Measurements from ENCODE around the gene COL26A1.
A peak's percentile ranks its signal among the peaks of the same experiment; 100 is the strongest.

COL26A1 gene

DNA sequence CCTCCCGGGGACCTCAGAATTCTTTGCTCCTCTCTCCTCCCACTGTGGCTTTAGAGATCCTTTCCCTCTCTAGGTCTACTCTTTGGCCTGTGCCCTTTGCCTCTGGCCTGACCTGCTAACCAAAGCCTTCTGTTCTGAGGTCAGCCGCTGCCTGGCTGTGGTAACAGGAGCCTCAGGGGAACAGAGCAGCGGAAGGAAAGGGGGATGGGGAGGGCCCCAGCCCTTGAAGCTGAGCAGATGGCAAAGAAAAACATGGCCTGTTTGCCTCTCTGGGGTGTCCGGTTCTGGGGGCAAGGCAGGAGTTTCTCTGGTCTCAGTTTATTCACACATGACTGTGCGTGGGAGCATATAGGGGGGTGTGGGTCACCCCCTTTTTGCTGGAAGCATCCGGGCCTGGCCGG lies 28.2 kb downstream of the COL26A1 start:
- no peaks in the 10 kb centered on the region for H3K79me1 ChIP-seq (replicated peaks; ENCODE audit: low read length, poor library complexity, severe bottlenecking)
- DNase-seq: peak; percentile 57
- 29% methylated on average over 6 of the region's 7 CpGs for WGBS
- H3K9ac ChIP-seq (ENCODE audit: low read length): no peak overlapping the region
- no peak overlapping the region for H2AK5ac ChIP-seq (ENCODE audit: low read length, severe bottlenecking)
- H2AFZ ChIP-seq (ENCODE audit: low read depth, low read length): no peak overlapping the region
- peaks cover 22 to 63% of the 10 kb centered on the region in 2 experiments for H3K27me3 ChIP-seq (ENCODE audit: control insufficient read depth in 1 of 2, insufficient read depth in 1 of 2, low read length in 2 of 2)
- no peak overlapping the region for H4K91ac ChIP-seq (ENCODE audit: low read length)
- H2BK12ac ChIP-seq (ENCODE audit: low read length in 2 of 2): no peak overlapping the region
- no peak overlapping the region for H3K23ac ChIP-seq (ENCODE audit: low read length in 2 of 2)
- no peak overlapping the region for H2BK120ac ChIP-seq (ENCODE audit: low read depth, low read length)
- H3K18ac ChIP-seq (ENCODE audit: low read depth in 1 of 2, low read length in 2 of 2): no peak overlapping the region
- no peak overlapping the region for H2BK15ac ChIP-seq (ENCODE audit: low read depth, poor library complexity, severe bottlenecking)
- no peak overlapping the region for H3K14ac ChIP-seq (ENCODE audit: low read length in 2 of 2)
- H3K36me3 ChIP-seq (ENCODE audit: control insufficient read depth in 1 of 2, insufficient read depth in 2 of 2, low read depth in 1 of 2, low read length in 2 of 2): no peaks in the 10 kb centered on the region
- no peak overlapping the region for H3K4me3 ChIP-seq (ENCODE audit: insufficient read depth in 1 of 2, low read depth in 1 of 2, low read length in 2 of 2)
- H3K4me2 ChIP-seq (ENCODE audit: low read length, poor library complexity, severe bottlenecking): no peak overlapping the region
- no peak overlapping the region for H4K8ac ChIP-seq (ENCODE audit: low read length)
- H2BK5ac ChIP-seq (ENCODE audit: low read depth, low read length, poor library complexity, severe bottlenecking): no peak overlapping the region
- peaks cover 15% of the 10 kb centered on the region for H3K4me1 ChIP-seq (ENCODE audit: control insufficient read depth, insufficient read depth, low read depth, low read length)
- no peaks in the 10 kb centered on the region for H3K9me3 ChIP-seq (ENCODE audit: control insufficient read depth, low read length)
- H3K4ac ChIP-seq (ENCODE audit: low read depth in 1 of 2, low read length in 2 of 2): no peak overlapping the region
- H3K27ac ChIP-seq (ENCODE audit: low read length, poor library complexity, severe bottlenecking): no peak overlapping the region

DNA sequence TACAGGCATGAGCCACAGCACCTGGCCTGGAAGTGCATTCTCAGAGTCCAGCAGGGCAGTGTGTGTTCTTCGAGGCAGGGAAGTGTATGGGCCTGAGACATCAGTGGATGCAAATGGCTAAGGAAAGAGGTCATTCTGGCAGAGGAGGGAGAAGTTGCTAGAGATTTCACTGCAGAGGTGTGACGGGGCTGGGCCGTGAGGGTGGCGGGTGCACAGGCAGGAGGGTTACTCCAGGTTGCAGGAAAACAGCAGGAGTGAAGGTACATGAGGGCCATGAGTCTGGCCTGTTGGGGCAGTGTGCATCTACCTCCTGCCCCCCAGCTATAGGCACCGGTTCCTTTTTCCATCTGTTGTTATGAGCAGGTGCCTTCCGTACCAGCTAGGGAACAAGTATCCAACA lies 29.3 kb downstream of the COL26A1 start:
- H3K36me3 ChIP-seq (ENCODE audit: control insufficient read depth in 1 of 2, insufficient read depth in 2 of 2, low read depth in 1 of 2, low read length in 2 of 2): no peaks in the 10 kb centered on the region
- H2BK15ac ChIP-seq (ENCODE audit: low read depth, poor library complexity, severe bottlenecking): no peak overlapping the region
- H2BK5ac ChIP-seq (ENCODE audit: low read depth, low read length, poor library complexity, severe bottlenecking): no peak overlapping the region
- no peak overlapping the region for H3K4me2 ChIP-seq (ENCODE audit: low read length, poor library complexity, severe bottlenecking)
- H2BK12ac ChIP-seq (ENCODE audit: low read length in 2 of 2): no peak overlapping the region
- H3K23ac ChIP-seq (ENCODE audit: low read length in 2 of 2): no peak overlapping the region
- no peaks in the 10 kb centered on the region for H3K79me1 ChIP-seq (replicated peaks; ENCODE audit: low read length, poor library complexity, severe bottlenecking)
- no peak overlapping the region for H3K4ac ChIP-seq (ENCODE audit: low read depth in 1 of 2, low read length in 2 of 2)
- H2AK5ac ChIP-seq (ENCODE audit: low read length, severe bottlenecking): no peak overlapping the region
- H3K27me3 ChIP-seq (ENCODE audit: control insufficient read depth in 1 of 2, insufficient read depth in 1 of 2, low read length in 2 of 2): peaks cover 19 to 62% of the 10 kb centered on the region in 2 experiments
- H3K9me3 ChIP-seq (ENCODE audit: control insufficient read depth, low read length): no peaks in the 10 kb centered on the region
- no peak overlapping the region for H4K91ac ChIP-seq (ENCODE audit: low read length)
- H3K14ac ChIP-seq (ENCODE audit: low read length in 2 of 2): peak overlapping the region in 1 of 2 experiments; percentile 7
- H2BK120ac ChIP-seq (ENCODE audit: low read depth, low read length): no peak overlapping the region
- H3K4me1 ChIP-seq (ENCODE audit: control insufficient read depth, insufficient read depth, low read depth, low read length): peaks cover 8% of the 10 kb centered on the region
- no peak for DNase-seq
- H4K8ac ChIP-seq (ENCODE audit: low read length): no peak overlapping the region
- peak overlapping the region in 1 of 2 experiments; percentile 5 for H3K18ac ChIP-seq (ENCODE audit: low read depth in 1 of 2, low read length in 2 of 2)
- H3K4me3 ChIP-seq (ENCODE audit: insufficient read depth in 1 of 2, low read depth in 1 of 2, low read length in 2 of 2): no peak overlapping the region
- 85% methylated on average over 4 of the region's 6 CpGs for WGBS
- H3K27ac ChIP-seq (ENCODE audit: low read length, poor library complexity, severe bottlenecking): no peak overlapping the region
- no peak overlapping the region for H2AFZ ChIP-seq (ENCODE audit: low read depth, low read length)
- H3K9ac ChIP-seq (ENCODE audit: low read length): no peak overlapping the region

DNA sequence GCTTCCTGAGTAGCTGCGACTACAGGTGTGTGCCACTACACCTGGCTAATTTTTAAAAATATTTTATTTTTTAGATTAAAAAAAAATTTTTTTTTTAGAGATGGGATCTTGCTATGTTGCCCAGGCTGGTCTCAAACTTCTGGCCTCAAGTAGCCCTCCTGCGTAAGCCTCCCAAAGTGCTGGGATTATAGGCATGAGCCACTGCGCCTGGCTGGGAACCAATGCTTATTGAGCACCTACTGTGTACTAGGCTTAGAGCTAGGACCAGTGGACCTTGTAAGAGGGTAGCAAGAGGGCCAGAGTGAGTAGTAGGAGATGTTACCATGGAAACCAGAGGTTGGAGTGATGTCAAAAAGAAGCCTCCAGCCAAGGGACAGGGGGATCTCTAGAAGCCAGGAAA lies 31.2 kb downstream of the COL26A1 start:
- H4K8ac ChIP-seq (ENCODE audit: low read length): no peak overlapping the region
- no peaks in the 10 kb centered on the region for H3K79me1 ChIP-seq (replicated peaks; ENCODE audit: low read length, poor library complexity, severe bottlenecking)
- H3K27me3 ChIP-seq (ENCODE audit: control insufficient read depth in 1 of 2, insufficient read depth in 1 of 2, low read length in 2 of 2): peaks cover 33 to 68% of the 10 kb centered on the region in 2 experiments
- H2BK5ac ChIP-seq (ENCODE audit: low read depth, low read length, poor library complexity, severe bottlenecking): no peak overlapping the region
- no peak overlapping the region for H2BK120ac ChIP-seq (ENCODE audit: low read depth, low read length)
- no peak overlapping the region for H2BK12ac ChIP-seq (ENCODE audit: low read length in 2 of 2)
- H3K36me3 ChIP-seq (ENCODE audit: control insufficient read depth in 1 of 2, insufficient read depth in 2 of 2, low read depth in 1 of 2, low read length in 2 of 2): no peaks in the 10 kb centered on the region
- peaks cover 6% of the 10 kb centered on the region for H3K4me1 ChIP-seq (ENCODE audit: control insufficient read depth, insufficient read depth, low read depth, low read length)
- DNase-seq: no peak
- no peak overlapping the region for H3K23ac ChIP-seq (ENCODE audit: low read length in 2 of 2)
- H3K27ac ChIP-seq (ENCODE audit: low read length, poor library complexity, severe bottlenecking): no peak overlapping the region
- H3K9ac ChIP-seq (ENCODE audit: low read length): no peak overlapping the region
- H2AFZ ChIP-seq (ENCODE audit: low read depth, low read length): no peak overlapping the region
- no peak overlapping the region for H4K91ac ChIP-seq (ENCODE audit: low read length)
- 93% methylated on average over 2 of the region's 3 CpGs for WGBS
- no peak overlapping the region for H3K4me3 ChIP-seq (ENCODE audit: insufficient read depth in 1 of 2, low read depth in 1 of 2, low read length in 2 of 2)
- no peak overlapping the region for H3K4ac ChIP-seq (ENCODE audit: low read depth in 1 of 2, low read length in 2 of 2)
- H3K4me2 ChIP-seq (ENCODE audit: low read length, poor library complexity, severe bottlenecking): no peak overlapping the region
- H3K18ac ChIP-seq (ENCODE audit: low read depth in 1 of 2, low read length in 2 of 2): no peak overlapping the region
- H2AK5ac ChIP-seq (ENCODE audit: low read length, severe bottlenecking): no peak overlapping the region
- peaks cover 4% of the 10 kb centered on the region for H3K9me3 ChIP-seq (ENCODE audit: control insufficient read depth, low read length)
- H3K14ac ChIP-seq (ENCODE audit: low read length in 2 of 2): no peak overlapping the region
- H2BK15ac ChIP-seq (ENCODE audit: low read depth, poor library complexity, severe bottlenecking): no peak overlapping the region

DNA sequence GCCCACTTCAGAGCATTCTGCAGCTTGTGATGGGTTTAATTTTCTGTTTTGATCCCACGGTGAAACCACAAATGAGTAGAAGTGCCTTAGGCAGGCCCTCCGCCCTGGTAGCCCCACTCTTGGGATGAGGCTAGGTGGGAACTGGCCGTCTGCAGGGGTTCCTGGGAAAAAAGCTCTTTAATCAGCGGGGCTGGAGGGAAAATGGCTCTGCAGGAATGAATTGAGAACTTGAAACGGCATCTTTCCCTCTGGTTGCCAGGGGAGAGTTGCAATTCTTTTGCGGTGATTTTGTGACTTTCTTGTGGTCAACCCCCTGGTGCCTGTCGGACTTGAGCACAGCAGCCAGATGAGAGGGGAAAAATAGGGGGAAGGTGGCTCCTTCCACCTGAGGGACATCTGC lies 32.7 kb downstream of the COL26A1 start:
- H3K36me3 ChIP-seq (ENCODE audit: control insufficient read depth in 1 of 2, insufficient read depth in 2 of 2, low read depth in 1 of 2, low read length in 2 of 2): no peaks in the 10 kb centered on the region
- H3K27me3 ChIP-seq (ENCODE audit: control insufficient read depth in 1 of 2, insufficient read depth in 1 of 2, low read length in 2 of 2): peaks cover 34 to 58% of the 10 kb centered on the region in 2 experiments
- no peak overlapping the region for H2BK15ac ChIP-seq (ENCODE audit: low read depth, poor library complexity, severe bottlenecking)
- no peaks in the 10 kb centered on the region for H3K79me1 ChIP-seq (replicated peaks; ENCODE audit: low read length, poor library complexity, severe bottlenecking)
- H3K4me1 ChIP-seq (ENCODE audit: control insufficient read depth, insufficient read depth, low read depth, low read length): peaks cover 6% of the 10 kb centered on the region
- no peak for DNase-seq
- H2BK5ac ChIP-seq (ENCODE audit: low read depth, low read length, poor library complexity, severe bottlenecking): no peak overlapping the region
- H3K4ac ChIP-seq (ENCODE audit: low read depth in 1 of 2, low read length in 2 of 2): no peak overlapping the region
- H3K23ac ChIP-seq (ENCODE audit: low read length in 2 of 2): no peak overlapping the region
- no peak overlapping the region for H4K8ac ChIP-seq (ENCODE audit: low read length)
- no peak overlapping the region for H3K9ac ChIP-seq (ENCODE audit: low read length)
- WGBS: 75% methylated on average over 7 of the region's 7 CpGs
- peaks cover 4% of the 10 kb centered on the region for H3K9me3 ChIP-seq (ENCODE audit: control insufficient read depth, low read length)
- H2BK12ac ChIP-seq (ENCODE audit: low read length in 2 of 2): no peak overlapping the region
- no peak overlapping the region for H2AK5ac ChIP-seq (ENCODE audit: low read length, severe bottlenecking)
- H3K27ac ChIP-seq (ENCODE audit: low read length, poor library complexity, severe bottlenecking): no peak overlapping the region
- H3K4me3 ChIP-seq (ENCODE audit: insufficient read depth in 1 of 2, low read depth in 1 of 2, low read length in 2 of 2): no peak overlapping the region
- H2BK120ac ChIP-seq (ENCODE audit: low read depth, low read length): no peak overlapping the region
- H3K14ac ChIP-seq (ENCODE audit: low read length in 2 of 2): peak overlapping the region in 1 of 2 experiments; percentile 36
- H3K4me2 ChIP-seq (ENCODE audit: low read length, poor library complexity, severe bottlenecking): no peak overlapping the region
- H4K91ac ChIP-seq (ENCODE audit: low read length): no peak overlapping the region
- H2AFZ ChIP-seq (ENCODE audit: low read depth, low read length): no peak overlapping the region
- no peak overlapping the region for H3K18ac ChIP-seq (ENCODE audit: low read depth in 1 of 2, low read length in 2 of 2)

Data from mesenchymal stem cell (in vitro differentiated cells and primary cell).